CD4-positive, alpha-beta T cell treated with Interleukin-4 for 1 hour (primary cell): ENCODE data around the gene PLEKHA7.
A peak's percentile ranks its signal among the peaks of the same experiment; 100 is the strongest.
"Not testable (repeated sequence)": the region's sequence is repeated elsewhere in the genome, so short reads cannot be mapped to it uniquely, and the experiment has no call there.

Source experiments
- DNase-seq, 2 donors: peaks; one replicate each; pipeline ENCODE4 v3.0.0-alpha.2; 2020 to 2022

PLEKHA7 gene, protein sequence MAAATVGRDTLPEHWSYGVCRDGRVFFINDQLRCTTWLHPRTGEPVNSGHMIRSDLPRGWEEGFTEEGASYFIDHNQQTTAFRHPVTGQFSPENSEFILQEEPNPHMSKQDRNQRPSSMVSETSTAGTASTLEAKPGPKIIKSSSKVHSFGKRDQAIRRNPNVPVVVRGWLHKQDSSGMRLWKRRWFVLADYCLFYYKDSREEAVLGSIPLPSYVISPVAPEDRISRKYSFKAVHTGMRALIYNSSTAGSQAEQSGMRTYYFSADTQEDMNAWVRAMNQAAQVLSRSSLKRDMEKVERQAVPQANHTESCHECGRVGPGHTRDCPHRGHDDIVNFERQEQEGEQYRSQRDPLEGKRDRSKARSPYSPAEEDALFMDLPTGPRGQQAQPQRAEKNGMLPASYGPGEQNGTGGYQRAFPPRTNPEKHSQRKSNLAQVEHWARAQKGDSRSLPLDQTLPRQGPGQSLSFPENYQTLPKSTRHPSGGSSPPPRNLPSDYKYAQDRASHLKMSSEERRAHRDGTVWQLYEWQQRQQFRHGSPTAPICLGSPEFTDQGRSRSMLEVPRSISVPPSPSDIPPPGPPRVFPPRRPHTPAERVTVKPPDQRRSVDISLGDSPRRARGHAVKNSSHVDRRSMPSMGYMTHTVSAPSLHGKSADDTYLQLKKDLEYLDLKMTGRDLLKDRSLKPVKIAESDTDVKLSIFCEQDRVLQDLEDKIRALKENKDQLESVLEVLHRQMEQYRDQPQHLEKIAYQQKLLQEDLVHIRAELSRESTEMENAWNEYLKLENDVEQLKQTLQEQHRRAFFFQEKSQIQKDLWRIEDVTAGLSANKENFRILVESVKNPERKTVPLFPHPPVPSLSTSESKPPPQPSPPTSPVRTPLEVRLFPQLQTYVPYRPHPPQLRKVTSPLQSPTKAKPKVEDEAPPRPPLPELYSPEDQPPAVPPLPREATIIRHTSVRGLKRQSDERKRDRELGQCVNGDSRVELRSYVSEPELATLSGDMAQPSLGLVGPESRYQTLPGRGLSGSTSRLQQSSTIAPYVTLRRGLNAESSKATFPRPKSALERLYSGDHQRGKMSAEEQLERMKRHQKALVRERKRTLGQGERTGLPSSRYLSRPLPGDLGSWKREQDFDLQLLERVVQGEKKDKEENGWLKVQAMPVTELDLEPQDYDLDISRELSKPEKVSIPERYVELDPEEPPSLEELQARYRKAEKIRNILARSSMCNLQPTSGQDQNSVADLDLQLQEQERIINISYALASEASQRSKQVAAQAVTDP

DNA sequence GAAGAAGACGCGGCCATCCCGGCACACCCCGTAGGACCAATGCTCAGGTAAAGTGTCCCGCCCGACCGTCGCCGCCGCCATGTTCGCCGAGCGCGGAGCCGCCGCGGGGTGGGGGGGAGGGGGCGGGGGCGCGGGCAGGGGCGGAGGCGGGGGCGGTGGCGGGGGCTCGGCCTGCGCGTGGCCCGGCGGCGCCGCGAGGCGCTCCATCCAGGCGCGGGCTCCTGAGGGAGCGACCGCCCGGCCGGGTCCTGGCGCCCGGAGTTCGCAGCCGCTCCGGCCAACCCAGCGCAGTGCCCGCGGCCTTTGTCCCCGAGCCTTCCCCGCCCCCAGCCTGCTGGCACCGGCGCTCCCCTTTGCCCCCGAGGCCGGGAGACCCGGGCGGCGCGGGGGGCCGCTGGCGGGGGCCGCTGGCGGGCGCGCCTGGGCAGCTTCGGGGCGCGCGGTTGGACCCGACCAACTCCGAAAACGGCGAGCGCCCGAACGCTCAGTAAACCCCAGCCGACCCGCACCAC lies at the start of gene PLEKHA7:
Gene PLEKHA7 (minus strand): TSS at position 94 of the 512 bp plus-strand sequence. CDS start 13 bp downstream, at position 81.
- DNase-seq = peak in 1 of 2 donors; percentile 17

DNA sequence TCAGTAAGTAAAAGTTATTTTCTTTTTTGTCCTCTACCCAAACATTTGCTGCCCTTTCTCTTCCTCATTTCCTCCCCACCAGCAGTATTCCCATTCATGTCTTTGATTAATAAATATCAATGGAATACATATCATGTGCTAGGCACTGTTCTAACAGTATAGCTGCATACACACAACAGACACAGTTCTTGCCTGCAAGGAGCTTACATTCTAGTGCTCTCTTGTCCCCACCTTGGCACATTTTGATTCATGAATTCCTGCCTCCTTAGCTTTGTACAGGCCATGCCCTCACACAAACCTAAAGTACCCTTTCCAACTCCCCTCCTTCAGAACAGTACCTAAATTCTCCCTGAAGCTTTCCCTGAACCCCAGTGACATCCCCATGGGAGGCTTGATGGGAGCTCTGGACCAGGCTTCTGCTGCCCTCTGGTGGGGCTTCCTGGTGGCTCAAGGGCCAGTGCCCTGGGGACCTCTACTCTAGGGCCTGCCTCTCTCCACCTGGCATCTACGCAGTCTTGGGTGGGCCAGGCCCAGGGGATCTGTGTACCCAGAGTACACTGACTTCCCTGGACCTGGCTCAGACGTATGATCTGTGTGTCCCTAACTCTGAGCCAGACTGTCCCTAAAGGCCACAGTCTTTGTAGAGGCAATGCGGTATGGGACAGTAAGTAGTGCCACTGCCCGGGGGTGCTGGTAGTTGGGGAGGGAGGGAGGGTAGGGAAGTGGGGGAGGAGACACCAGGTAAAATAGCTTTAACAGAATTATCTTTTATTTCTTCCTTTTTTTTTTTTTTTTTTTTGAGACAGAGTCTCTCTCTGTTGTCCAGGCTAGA lies 49.2 kb upstream of the PLEKHA7 start:
- peak; percentile 36 to 41 for DNase-seq

DNA sequence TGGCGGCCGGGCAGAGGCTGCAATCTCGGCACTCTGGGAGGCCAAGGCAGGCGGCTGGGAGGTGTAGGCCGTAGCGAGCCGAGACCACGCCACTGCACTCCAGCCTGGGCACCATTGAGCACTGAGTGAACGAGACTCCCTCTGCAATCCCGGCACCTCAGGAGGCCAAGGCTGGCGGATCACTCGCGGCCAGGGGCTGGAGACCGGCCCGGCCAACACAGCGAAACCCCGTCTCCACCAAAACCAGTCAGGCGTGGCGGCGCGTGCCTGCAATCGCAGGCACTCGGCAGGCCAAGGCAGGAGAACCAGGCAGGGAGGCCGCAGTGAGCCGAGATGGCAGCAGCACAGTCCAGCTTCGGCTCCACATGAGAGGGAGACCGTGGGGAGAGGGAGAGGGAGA lies 36.9 kb upstream of the PLEKHA7 start:
- not testable (repeated sequence) for DNase-seq

DNA sequence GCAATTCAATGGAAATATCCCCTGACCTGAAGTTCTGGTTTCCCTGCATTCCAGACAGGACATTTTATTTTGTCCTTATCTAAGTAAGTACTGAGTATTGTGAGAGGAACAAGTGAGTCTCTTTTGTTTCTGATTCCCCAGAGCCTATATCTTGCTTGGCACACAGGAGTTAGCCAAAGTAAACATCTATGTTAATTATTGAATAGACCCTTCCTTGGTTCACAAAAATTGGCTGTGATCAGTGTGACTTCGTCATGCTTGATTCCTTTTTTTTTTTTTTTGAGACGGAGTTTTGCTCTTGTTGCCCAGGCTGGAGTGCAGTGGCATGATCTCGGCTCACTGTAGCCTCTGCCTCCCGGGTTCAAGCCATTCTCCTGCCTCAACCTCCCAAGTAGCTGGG lies 34.3 kb upstream of the PLEKHA7 start:
- not testable (repeated sequence) for DNase-seq

DNA sequence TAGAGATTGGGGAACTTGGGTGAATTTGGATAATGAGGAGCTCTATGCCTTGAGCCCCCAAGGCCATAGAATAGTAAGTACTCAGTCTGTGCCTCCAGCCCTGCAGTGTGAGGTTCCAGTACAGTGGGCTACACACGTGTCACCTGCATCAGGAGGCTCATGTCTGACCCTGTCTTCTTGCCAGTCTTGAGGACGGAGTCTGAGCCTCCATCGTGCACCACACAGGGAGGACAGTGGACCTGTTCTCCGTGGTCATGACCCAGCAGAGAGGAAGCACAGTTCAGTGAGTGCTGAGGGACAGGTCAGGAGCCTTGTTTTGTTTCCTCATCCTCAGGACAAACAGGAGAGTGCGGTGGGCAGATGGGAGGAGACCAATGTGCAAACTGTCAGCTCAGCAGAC lies 32.5 kb upstream of the PLEKHA7 start:
- no peak for DNase-seq

DNA sequence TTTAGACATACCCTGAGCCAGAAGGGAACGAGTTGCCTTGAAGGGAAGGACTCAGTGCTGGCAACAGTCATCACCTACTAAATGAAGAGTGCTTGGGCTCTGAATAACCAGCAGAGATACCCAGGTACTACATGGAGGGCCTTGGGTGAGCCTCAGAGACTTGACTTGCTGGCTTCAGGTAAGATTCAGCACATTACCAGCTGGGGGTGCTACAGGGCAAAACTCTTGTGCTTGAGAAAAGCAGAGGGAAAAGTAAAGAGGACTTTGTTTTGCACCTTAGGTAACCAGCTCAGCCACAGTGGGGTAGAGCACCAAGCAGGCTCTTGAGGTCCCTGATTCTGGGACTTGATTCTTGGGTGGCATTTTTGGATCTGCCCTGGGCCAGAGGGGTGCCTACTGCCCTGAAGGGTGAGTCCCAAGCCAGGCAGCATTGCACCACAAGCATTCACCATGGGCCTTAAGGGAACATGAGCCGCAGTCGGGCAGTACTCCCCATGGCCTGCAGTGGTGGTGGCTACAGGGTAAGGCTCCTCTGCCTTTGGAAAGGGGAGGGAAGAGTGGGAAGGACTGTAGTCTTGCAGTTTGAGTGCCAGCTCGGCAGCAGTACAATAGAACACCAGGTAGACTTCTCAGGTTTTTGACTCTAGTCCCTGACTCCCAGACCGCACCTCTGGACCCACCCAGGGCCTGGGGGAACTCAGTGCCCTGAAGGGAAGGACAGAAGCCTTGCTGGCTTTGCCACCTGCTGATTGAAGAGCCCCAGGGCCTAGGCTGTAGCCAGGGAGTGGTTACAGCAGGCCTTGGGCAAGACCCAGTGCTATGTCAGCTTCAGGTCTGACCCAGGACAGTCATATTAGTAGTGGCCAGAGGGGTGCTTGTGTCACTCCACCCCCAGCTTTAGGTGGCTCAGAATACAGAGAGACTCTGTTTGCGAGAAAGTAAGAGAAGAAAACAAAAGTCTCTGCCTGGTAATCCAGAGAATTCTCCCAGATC lies 22.7 kb upstream of the PLEKHA7 start:
- no peak for DNase-seq

DNA sequence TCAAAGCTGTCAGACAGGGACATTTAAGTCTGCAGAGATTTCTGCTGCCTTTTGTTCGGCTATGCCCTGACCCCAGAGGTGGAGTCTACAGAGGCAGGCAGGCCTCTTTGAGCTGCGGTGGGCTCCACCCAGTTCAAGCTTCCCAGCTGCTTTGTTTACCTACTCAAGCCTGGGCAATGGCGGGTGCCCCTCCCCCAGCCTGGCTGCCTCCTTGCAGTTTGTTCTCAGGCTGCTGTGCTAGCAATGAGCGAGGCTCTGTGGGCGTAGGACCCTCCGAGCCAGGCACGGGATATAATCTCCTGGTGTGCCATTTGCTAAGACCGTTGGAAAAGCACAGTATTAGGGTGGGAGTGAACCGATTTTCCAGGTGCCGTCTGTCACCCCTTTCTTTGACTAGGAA lies 19.8 kb upstream of the PLEKHA7 start:
- not testable (repeated sequence) for DNase-seq

DNA sequence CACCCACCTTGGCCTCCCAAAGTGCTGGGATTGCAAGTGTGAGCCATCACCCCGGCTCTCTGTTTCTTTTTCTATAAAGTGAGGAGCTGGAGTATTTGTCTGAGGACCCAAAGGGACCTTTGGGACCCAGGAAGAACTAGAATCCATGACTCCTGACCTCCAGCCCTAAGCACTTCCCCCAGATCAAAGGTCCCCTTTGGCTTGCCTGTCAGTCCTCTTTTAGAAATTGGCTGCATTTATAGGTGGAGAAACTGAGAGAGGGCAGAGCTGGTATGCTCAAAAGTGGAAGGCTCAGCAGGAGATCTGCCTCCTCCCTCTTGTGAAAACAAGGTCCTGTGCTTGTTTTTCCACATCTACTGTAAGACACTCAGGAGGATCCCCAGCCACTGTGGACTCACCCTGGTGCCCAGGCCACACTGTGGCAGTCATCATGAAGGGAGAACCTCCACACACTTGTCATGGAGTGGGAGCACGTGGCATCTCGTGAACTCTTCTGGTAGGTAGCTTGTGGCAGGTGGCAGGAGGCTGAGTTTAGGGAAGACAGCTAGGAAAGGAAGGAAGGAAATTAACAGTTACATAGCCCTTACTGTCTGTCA lies 12.4 kb upstream of the PLEKHA7 start:
- DNase-seq = no peak

DNA sequence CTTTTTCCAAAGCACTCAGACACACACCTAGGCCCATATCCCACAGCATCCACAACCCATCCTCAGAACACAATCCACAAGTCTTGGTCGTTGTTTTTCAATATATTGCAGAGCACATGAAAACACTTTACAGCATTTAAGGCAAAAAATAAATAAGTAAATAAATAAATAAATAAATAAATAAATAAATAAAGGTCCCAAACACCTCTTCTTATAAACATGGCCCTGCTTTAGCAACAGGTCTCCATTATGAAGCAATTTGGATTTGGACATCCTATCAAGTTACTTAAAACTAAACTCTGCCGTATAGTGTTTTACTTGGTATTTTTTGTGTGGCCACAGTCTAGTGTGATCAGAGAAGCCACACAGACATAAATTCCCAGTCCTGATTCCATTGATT lies 10.7 kb upstream of the PLEKHA7 start:
- no peak for DNase-seq

DNA sequence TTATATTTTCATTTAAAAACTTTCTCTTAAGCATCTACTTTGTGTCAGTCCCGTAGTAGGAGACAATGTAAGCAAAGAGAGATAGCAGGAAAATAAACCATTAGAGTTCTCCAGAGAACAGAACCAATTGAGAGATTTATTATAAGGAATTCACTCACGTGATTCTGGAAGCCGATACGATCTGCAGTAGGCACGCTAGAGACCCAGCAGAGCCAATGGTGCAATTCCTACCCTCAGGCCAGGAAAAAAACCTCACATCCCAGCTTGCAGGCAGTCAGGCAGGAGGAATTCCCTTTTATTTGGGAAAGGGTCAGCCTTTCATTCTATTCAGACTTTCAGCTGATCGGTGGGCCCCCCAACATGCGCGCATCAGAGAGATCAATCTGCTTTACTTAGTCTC lies 7.3 kb upstream of the PLEKHA7 start:
- DNase-seq = no peak

DNA sequence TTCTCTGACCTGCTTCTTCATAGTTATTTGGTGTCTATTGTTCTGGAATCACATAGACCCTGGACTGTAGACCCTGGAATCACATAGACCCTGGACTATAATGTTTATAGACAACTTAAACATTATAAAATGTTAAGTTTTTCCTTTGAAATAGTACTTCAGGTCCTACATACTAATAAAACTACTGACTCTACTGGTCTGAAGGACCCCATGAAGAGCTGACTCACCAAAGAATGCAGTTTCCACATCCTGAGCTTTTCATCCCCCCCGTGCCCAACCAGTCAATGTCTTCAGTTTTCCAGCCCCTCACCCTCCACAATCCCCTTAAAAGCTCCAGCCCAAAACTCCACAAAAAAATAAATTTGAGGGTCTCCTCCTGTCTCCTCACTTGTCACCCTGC lies 6.6 kb upstream of the PLEKHA7 start:
- DNase-seq = no peak

DNA sequence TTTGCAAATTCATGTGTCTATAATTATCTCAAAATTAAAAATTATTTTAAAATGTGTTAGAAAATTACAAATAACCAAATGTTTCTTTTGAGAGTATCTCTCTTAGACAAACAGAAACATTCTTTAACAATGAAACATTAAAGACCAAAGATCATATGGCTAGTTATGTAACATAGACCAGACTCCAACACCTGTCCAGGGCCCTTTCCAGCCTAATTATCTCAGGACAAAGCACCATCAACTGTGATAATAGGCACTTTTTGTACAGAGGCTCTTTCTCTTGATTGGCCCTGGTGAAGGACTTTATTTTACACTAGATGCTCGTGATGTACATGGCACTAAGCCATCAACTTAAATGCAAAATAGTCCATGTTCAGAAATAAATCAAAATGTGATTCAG lies 5.0 kb upstream of the PLEKHA7 start:
- DNase-seq = no peak

DNA sequence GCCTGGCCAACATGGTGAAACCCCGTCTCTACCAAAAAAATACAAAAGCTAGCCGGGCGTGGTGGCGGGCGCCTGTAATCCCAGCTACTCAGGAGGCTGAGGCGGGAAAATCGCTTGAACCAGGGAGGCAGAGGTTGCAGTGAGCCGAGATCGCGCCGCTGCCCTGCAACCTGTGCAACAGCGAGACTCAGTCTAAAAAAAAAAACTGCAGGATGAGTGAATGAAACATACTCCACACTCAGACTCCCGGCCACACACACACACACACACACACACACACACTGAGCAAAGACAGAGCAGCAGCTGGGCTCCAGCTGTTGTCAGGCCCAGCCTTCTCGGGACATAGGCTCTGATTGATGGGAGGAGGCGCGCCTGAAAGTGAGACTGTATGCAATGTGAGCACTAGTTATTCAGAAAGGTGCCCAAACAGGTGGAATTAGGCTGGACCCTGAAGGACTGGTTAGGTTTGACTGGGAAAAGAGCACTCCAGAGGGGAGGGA lies 1.5 kb upstream of the PLEKHA7 start:
- DNase-seq = no peak

DNA sequence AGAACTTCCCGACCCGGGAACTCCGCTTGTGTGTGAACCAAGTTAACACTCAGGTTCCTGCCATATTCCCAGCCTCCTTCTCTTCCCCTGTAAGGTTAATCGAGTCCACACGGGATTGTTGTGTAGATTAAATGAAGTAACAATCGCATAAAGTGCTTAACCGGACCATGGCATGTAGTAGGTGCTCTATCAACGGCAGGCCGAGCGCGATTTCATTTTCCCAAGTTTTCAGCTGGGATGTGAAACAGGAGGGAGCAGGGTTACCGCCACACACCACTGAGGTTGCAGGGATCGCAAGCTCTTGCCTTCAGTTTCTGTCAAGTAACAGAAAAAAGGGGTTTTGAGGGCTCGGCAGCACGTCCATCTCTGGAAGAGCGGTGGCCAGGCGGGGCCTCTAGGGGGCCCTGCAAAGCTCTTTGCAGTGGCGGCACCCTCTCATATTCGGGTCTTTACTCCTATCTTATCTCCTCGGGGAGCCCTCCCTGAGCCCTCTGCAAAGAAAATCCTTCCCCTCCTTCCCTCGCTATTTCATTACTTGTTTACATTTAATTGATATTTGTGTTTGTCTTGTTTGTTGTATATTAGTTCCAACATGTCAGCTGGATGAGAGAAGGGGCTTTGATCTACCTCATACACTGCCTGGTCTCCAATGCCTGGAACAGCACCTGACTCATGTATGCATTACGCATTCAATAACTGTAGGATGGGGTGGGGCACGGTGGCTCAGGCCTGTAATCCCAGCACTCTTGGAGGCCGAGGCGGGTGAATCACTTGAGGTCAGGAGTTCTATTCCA lies 816 bp upstream of the PLEKHA7 start:
- DNase-seq = peak; percentile 16 to 25

DNA sequence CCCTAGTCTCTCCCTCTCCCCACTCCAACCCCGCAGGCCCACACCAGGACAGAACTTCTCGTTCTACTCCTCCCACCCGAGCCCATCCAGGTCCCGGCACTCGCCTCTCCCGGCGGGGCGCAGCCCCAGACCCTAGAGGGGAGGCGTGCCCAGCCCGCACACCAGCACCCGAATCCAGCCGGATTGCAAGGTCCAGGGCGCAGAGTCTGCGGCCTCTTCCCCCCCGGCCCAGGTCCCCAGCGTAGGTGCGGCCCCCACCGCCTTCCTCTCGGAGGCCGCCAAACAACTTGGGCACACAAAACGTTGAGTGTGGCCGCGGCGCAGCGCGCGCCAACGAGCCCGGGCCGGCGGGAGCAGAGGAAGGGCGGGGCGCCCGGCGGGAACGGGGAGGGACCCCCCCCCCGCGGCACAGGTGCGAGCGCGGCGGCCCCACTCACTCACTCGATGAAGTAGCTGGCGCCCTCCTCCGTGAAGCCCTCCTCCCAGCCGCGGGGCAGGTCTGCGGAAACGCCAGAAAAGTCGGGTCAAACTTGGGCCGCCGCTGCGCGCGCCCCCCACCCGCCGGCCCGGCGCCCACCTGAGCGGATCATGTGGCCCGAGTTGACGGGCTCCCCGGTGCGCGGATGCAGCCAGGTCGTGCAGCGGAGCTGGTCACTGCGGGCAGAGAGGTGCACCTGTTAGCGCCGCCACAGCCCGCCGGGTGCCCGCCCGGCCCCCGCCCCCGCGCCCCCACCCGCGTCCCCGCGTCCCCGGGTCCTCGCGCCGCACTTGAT lies 480 bp downstream of the PLEKHA7 start:
- DNase-seq = peak in 1 of 2 donors; percentile 26

DNA sequence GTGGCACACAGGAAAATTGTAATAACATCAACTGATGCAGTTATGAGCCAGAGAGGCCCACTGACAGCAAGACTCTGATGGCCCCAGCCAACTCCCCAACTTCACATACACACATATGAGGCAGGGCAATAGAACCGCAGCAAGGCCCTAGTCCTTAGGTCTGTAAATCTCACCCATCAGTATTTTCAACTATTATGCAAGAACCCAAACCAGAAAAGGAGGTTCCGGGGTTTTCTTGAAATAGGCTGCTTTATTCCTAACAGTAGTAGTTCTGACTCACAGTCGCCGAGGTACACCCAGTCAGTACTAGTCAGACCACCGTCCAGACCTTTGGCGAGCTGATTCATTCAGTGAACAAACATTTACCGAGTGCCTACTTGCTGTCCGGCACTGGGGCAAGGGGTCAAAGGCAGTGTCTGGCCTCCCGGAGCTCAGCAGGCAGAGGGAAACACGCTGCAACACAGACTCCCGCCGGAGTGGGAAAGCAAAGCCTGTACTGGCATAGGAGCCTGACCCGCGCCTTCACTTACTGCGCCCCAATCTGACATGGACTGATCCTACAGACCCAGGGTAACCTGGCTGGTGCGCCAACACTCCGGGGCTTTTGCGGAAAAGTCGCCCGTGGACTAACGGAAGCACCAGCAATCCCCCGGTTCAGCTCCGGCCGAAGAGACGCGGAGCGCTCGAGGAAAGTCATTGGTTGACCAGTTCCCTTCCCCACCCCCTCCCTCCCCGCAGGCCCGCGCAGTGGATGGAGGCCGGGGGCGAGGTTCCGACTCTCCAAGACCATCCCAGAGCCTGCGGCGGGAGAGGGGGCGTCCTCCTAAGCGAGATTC lies 1.3 kb downstream of the PLEKHA7 start:
- DNase-seq = no peak

DNA sequence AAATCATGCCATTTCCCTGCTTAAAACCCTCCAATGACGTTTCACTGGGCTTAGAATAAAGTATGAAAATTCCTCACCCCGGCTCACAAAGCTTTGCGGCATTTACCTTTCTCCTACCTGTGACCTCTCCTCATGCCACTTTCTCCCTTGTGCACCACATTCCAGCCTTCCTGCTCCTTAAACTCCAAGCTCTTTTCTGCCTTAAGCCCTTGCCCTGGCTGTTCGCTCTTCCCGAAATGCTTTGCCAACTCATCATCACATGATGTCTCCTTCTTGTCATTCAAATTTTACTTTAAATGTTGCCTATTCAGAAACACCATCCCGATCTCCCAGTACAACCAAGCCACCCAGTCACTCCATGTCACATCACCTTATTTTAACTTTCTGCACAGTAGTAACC lies 2.0 kb downstream of the PLEKHA7 start:
- no peak for DNase-seq
